ENCODE measurements around the gene FLYWCH1. TPM values are rescaled to one million over a fixed set of nuclear protein-coding genes. Genes with fewer than 3 reads are reported as not detected.
"Not testable (repeated sequence)": the region's sequence is repeated elsewhere in the genome, so short reads cannot be mapped to it uniquely, and the experiment has no call there.

Gene FLYWCH1
- total RNA-seq, 2 experiments from 2014 or later, result 33.5 to 35.4 TPM

GRCh38 chr16:2919511-2920255 lies 8.0 kb downstream of the FLYWCH1 start:
- peak; percentile 74 for DNase-seq
- no peak overlapping the region for H3K4me3 Mint-ChIP-seq
- peaks cover 14% of the 10 kb centered on the region for H3K4me1 Mint-ChIP-seq (ENCODE audit: low read depth)
- intact Hi-C loops (cut with micrococcal nuclease), result loop anchor here (1.0 to 10.0 kb wide), 4 partner anchors 8 to 235 kb away; partner anchors contain the start of gene FLYWCH1
- no peaks in the 10 kb centered on the region for H3K9me3 Mint-ChIP-seq
- no peaks in the 10 kb centered on the region for H3K27me3 Mint-ChIP-seq (ENCODE audit: low read depth)
- peaks cover 10% of the 10 kb centered on the region for H3K36me3 Mint-ChIP-seq (ENCODE audit: low read depth)
- CTCF ChIA-PET, result interaction anchor here (0.6 to 2.6 kb wide), 12 partner anchors 10 to 484 kb away, joined by 3 to 9 read pairs (median 4); partner anchors contain the start of gene FLYWCH2
- peak overlapping the region; percentile 56 for H3K27ac Mint-ChIP-seq

- no peak overlapping the region for H3K4me3 Mint-ChIP-seq
- H3K36me3 Mint-ChIP-seq (ENCODE audit: low read depth), result peaks cover 5% of the 10 kb centered on the region
- H3K27me3 Mint-ChIP-seq (ENCODE audit: low read depth), result no peaks in the 10 kb centered on the region
- DNase-seq, result no peak
- intact Hi-C loops (cut with micrococcal nuclease), result no loop called here
- no peak overlapping the region for H3K27ac Mint-ChIP-seq
- H3K9me3 Mint-ChIP-seq, result no peaks in the 10 kb centered on the region
- CTCF ChIA-PET, result interaction anchor here (0.6 kb wide), 1 partner anchor 53 kb away, joined by 3 read pairs; no protein-coding TSS in a partner anchor
- H3K4me1 Mint-ChIP-seq (ENCODE audit: low read depth), result peaks cover 16% of the 10 kb centered on the region
These were observed 11.8 kb downstream of the FLYWCH1 start for GRCh38 chr16:2923481-2923880.

GRCh38 chr16:2924901-2925755 lies 13.4 kb downstream of the FLYWCH1 start:
- Mint-ChIP-seq H3K36me3 (ENCODE audit: low read depth) (peaks cover 1% of the 10 kb centered on the region), H3K27me3 (ENCODE audit: low read depth) (no peaks in the 10 kb centered on the region), H3K4me3 (no peak overlapping the region), H3K27ac (no peak overlapping the region), H3K9me3 (no peaks in the 10 kb centered on the region), H3K4me1 (ENCODE audit: low read depth) (peaks cover 9% of the 10 kb centered on the region)
- intact Hi-C loops (cut with micrococcal nuclease), result no loop called here
- CTCF ChIA-PET, result interaction anchor here (1.7 kb wide), 1 partner anchor 50 kb away, joined by 4 read pairs; no protein-coding TSS in a partner anchor
- DNase-seq, result no peak

GRCh38 chr16:2925951-2926649 lies 14.4 kb downstream of the FLYWCH1 start:
- Mint-ChIP-seq H3K27ac (no peak overlapping the region), H3K4me3 (no peak overlapping the region), H3K36me3 (ENCODE audit: low read depth) (peaks cover 1% of the 10 kb centered on the region), H3K4me1 (ENCODE audit: low read depth) (peaks cover 9% of the 10 kb centered on the region), H3K27me3 (ENCODE audit: low read depth) (no peaks in the 10 kb centered on the region), H3K9me3 (no peaks in the 10 kb centered on the region)
- CTCF ChIA-PET, result interaction anchor here (0.6 to 2.6 kb wide), 22 partner anchors 9 to 128 kb away, joined by 3 to 14 read pairs (median 6); partner anchors contain the start of genes FLYWCH1 and FLYWCH2
- no peak for DNase-seq
- intact Hi-C loops (cut with micrococcal nuclease), result loop anchor here (2.0 kb wide), 2 partner anchors 51 to 87 kb away; no protein-coding TSS in a partner anchor

GRCh38 chr16:2926650-2926999 lies 14.9 kb downstream of the FLYWCH1 start:
- intact Hi-C loops (cut with micrococcal nuclease), result loop anchor here (2.0 kb wide), 2 partner anchors 52 to 88 kb away; no protein-coding TSS in a partner anchor
- no peak for DNase-seq
- H3K27ac Mint-ChIP-seq, result no peak overlapping the region
- H3K4me3 Mint-ChIP-seq, result no peak overlapping the region
- no peaks in the 10 kb centered on the region for H3K36me3 Mint-ChIP-seq (ENCODE audit: low read depth)
- H3K27me3 Mint-ChIP-seq (ENCODE audit: low read depth), result no peaks in the 10 kb centered on the region
- CTCF ChIA-PET, result interaction anchor here (0.6 to 2.6 kb wide), 22 partner anchors 8 to 122 kb away, joined by 3 to 14 read pairs (median 6); partner anchors contain the start of genes FLYWCH1 and FLYWCH2
- no peaks in the 10 kb centered on the region for H3K9me3 Mint-ChIP-seq
- H3K4me1 Mint-ChIP-seq (ENCODE audit: low read depth), result peaks cover 9% of the 10 kb centered on the region

GRCh38 chr16:2927010-2927646 lies 15.4 kb downstream of the FLYWCH1 start:
- H3K27me3 Mint-ChIP-seq (ENCODE audit: low read depth), result no peaks in the 10 kb centered on the region
- H3K36me3 Mint-ChIP-seq (ENCODE audit: low read depth), result no peaks in the 10 kb centered on the region
- H3K4me1 Mint-ChIP-seq (ENCODE audit: low read depth), result peaks cover 9% of the 10 kb centered on the region
- no peaks in the 10 kb centered on the region for H3K9me3 Mint-ChIP-seq
- H3K4me3 Mint-ChIP-seq, result no peak overlapping the region
- no peak overlapping the region for H3K27ac Mint-ChIP-seq
- CTCF ChIA-PET, result interaction anchor here (0.5 to 2.6 kb wide), 25 partner anchors 8 to 278 kb away, joined by 3 to 14 read pairs (median 6); partner anchors contain the start of genes FLYWCH1 and FLYWCH2
- intact Hi-C loops (cut with micrococcal nuclease), result loop anchor here (1.0 to 2.0 kb wide), 4 partner anchors 22 to 88 kb away; no protein-coding TSS in a partner anchor
- peak; percentile 95 for DNase-seq

- H3K9me3 Mint-ChIP-seq; DNase-seq; H3K27me3 Mint-ChIP-seq (ENCODE audit: low read depth); intact Hi-C loops (cut with micrococcal nuclease); H3K27ac Mint-ChIP-seq; H3K4me1 Mint-ChIP-seq (ENCODE audit: low read depth); H3K36me3 Mint-ChIP-seq (ENCODE audit: low read depth); H3K4me3 Mint-ChIP-seq: not testable (repeated sequence)
- CTCF ChIA-PET, result interaction anchor here (1.1 to 2.6 kb wide), 2 partner anchors 22 to 89 kb away, joined by 4 to 14 read pairs; no protein-coding TSS in a partner anchor
These were observed 16.4 kb downstream of the FLYWCH1 start for GRCh38 chr16:2928151-2928550.

- no peak for DNase-seq
- H3K4me1 Mint-ChIP-seq (ENCODE audit: low read depth), result peaks cover 9% of the 10 kb centered on the region
- no peak overlapping the region for H3K4me3 Mint-ChIP-seq
- no peaks in the 10 kb centered on the region for H3K9me3 Mint-ChIP-seq
- no peaks in the 10 kb centered on the region for H3K36me3 Mint-ChIP-seq (ENCODE audit: low read depth)
- H3K27ac Mint-ChIP-seq, result no peak overlapping the region
- H3K27me3 Mint-ChIP-seq (ENCODE audit: low read depth), result no peaks in the 10 kb centered on the region
- intact Hi-C loops (cut with micrococcal nuclease), result no loop called here
- CTCF ChIA-PET, result no interaction called here
These were observed 17.1 kb downstream of the FLYWCH1 start for GRCh38 chr16:2928796-2929195.

GRCh38 chr16:2929693-2930092 lies 18.0 kb downstream of the FLYWCH1 start:
- H3K36me3 Mint-ChIP-seq (ENCODE audit: low read depth), result peaks cover 2% of the 10 kb centered on the region
- DNase-seq, result no peak
- H3K27ac Mint-ChIP-seq, result no peak overlapping the region
- H3K9me3 Mint-ChIP-seq, result no peaks in the 10 kb centered on the region
- CTCF ChIA-PET, result interaction anchor here (0.6 to 1.0 kb wide), 2 partner anchors 9 to 10 kb away, joined by 3 to 4 read pairs; no protein-coding TSS in a partner anchor
- no peak overlapping the region for H3K4me3 Mint-ChIP-seq
- no peaks in the 10 kb centered on the region for H3K27me3 Mint-ChIP-seq (ENCODE audit: low read depth)
- H3K4me1 Mint-ChIP-seq (ENCODE audit: low read depth), result peaks cover 9% of the 10 kb centered on the region
- intact Hi-C loops (cut with micrococcal nuclease), result no loop called here

GRCh38 chr16:2930236-2930635 lies 18.5 kb downstream of the FLYWCH1 start:
- H3K9me3 Mint-ChIP-seq, result no peaks in the 10 kb centered on the region
- H3K27ac Mint-ChIP-seq, result no peak overlapping the region

GRCh38 chr16:2931231-2931914 lies 19.6 kb downstream of the FLYWCH1 start:
- H3K9me3 Mint-ChIP-seq; intact Hi-C loops (cut with micrococcal nuclease); H3K4me3 Mint-ChIP-seq; H3K4me1 Mint-ChIP-seq (ENCODE audit: low read depth); H3K36me3 Mint-ChIP-seq (ENCODE audit: low read depth); DNase-seq; H3K27ac Mint-ChIP-seq; H3K27me3 Mint-ChIP-seq (ENCODE audit: low read depth): not testable (repeated sequence)
- CTCF ChIA-PET, result interaction anchor here (0.7 to 1.1 kb wide), 2 partner anchors 29 to 92 kb away, joined by 3 read pairs; no protein-coding TSS in a partner anchor

More at GRCh38 chr16:2930236-2930635, 18.5 kb downstream of the FLYWCH1 start:
- no peaks in the 10 kb centered on the region for H3K27me3 Mint-ChIP-seq (ENCODE audit: low read depth)
- H3K36me3 Mint-ChIP-seq (ENCODE audit: low read depth), result peaks cover 2% of the 10 kb centered on the region
- H3K4me1 Mint-ChIP-seq (ENCODE audit: low read depth), result peaks cover 9% of the 10 kb centered on the region
- intact Hi-C loops (cut with micrococcal nuclease), result no loop called here
- H3K4me3 Mint-ChIP-seq, result no peak overlapping the region
- CTCF ChIA-PET, result interaction anchor here (1.0 to 1.1 kb wide), 2 partner anchors 9 to 91 kb away, joined by 3 read pairs; no protein-coding TSS in a partner anchor
- no peak for DNase-seq
